Panc1 (cell line): ENCODE measurements around the gene OSBP2. TPM values are rescaled to one million over a fixed set of nuclear protein-coding genes. Genes with fewer than 3 reads are reported as not detected.

Experiments
- ATAC-seq: fragments of 200-7000 bp; cut with Tn5 transposase; 2 replicates; pipeline ENCODE4 v1.9.1; 2020; ENCODE audit warnings: mild to moderate bottlenecking, moderate library complexity
- BruUV-seq: library from RNA; stranded (reverse); fragments of 400-500 nt; replicated peaks from 2 replicates; lab custom pipeline; 2021; lab: Mats Ljungman, UMichigan
- CTCF ChIA-PET: fragments of 300-600 bp; sonication (Branson Sonifier 250); formaldehyde crosslinking; loops from one replicate; lab custom pipeline; 2022; ENCODE audit warnings: antibody characterized with exemption; lab: Charles Lee
- POLR2A ChIA-PET: fragments of 300-600 bp; sonication (Branson Sonifier 250); formaldehyde crosslinking; loops from one replicate; lab custom pipeline; 2022; ENCODE audit warnings: antibody characterized with exemption; lab: Charles Lee
- DNase-seq: peaks from one replicate; pipeline ENCODE4 v3.0.0-alpha.2; 2010; ENCODE audit warnings: low read depth, low spot score
- H3K27ac ChIP-seq: 2 replicates; pipeline ENCODE4 v1.5.1; 2011; ENCODE audit warnings: mild to moderate bottlenecking, low read length, inconsistent platforms
- H3K27me3 ChIP-seq: fragments of 200-500 bp; sonication (Bioruptor generic); 2 replicates; pipeline ENCODE4 v1.6.0; 2014; ENCODE audit warnings: low read length, inconsistent platforms; ENCODE audit not compliant: control insufficient read depth, insufficient read depth
- H3K36me3 ChIP-seq: fragments of 200-500 bp; sonication (Bioruptor generic); 2 replicates; pipeline ENCODE4 v1.5.1; 2014; ENCODE audit warnings: inconsistent platforms, mild to moderate bottlenecking, low read length, moderate library complexity; ENCODE audit not compliant: control insufficient read depth, insufficient read depth
- H3K4me1 ChIP-seq: 2 replicates; pipeline ENCODE4 v1.5.1; 2011; ENCODE audit warnings: inconsistent platforms, mild to moderate bottlenecking, low read length, moderate library complexity; ENCODE audit not compliant: control insufficient read depth, insufficient read depth
- H3K4me3 ChIP-seq, 2 experiments: 2 replicates each; pipeline ENCODE4 v1.5.1; 2011 to 2012; ENCODE audit warnings: low read depth in 2 of 2, low read length in 2 of 2, mild to moderate bottlenecking in 2 of 2, inconsistent platforms in 1 of 2, moderate library complexity in 1 of 2
- H3K9me3 ChIP-seq: fragments of 200-500 bp; sonication (Bioruptor generic); 2 replicates; pipeline ENCODE4 v1.5.1; 2014; ENCODE audit warnings: low read depth, mild to moderate bottlenecking, inconsistent platforms, low read length, moderate library complexity; ENCODE audit not compliant: control insufficient read depth, insufficient read depth
- POLR2AphosphoS5 ChIP-seq: IDR thresholded peaks from 2 replicates; pipeline ENCODE4 v1.6.1; 2012; ENCODE audit warnings: mild to moderate bottlenecking, low read depth, low read length, moderate library complexity
- SIN3A ChIP-seq: IDR thresholded peaks from 2 replicates; pipeline ENCODE4 v1.6.1; 2012; ENCODE audit warnings: low read depth, mild to moderate bottlenecking, low read length, moderate library complexity, borderline replicate concordance; ENCODE audit not compliant: insufficient read depth
- TCF7L2 ChIP-seq: IDR thresholded peaks from 2 replicates; pipeline ENCODE4 v1.6.1; 2011; ENCODE audit warnings: mild to moderate bottlenecking, low read depth, low read length, inconsistent platforms
- in situ Hi-C: cut with HindIII; loops from 2 replicates; pipeline ENCODE4 v1.10.0; 2016; ENCODE audit warnings: low sequenced_read_pairs, low pct_unique_long_range_greater_than_20kb
- intact Hi-C: fragments of 100-400 bp; cut with micrococcal nuclease; formaldehyde crosslinking; loops from one replicate; pipeline ENCODE4 v1.10.0; 2022; ENCODE audit not compliant: unreplicated experiment
- total RNA-seq: library from RNA; stranded (reverse); gene quantifications from one replicate; pipeline ENCODE4 v1.2.1, GENCODE V29; 2021; ENCODE audit not compliant: unreplicated experiment
- TF ChIP-seq, protein P1 (sequence below), 2 experiments: IDR thresholded peaks; 2 replicates each; pipeline ENCODE4 v1.6.1; 2011 to 2012; ENCODE audit warnings: low read depth in 2 of 2, control low read depth in 1 of 2, low read length in 1 of 2, mild to moderate bottlenecking in 1 of 2, moderate library complexity in 1 of 2; ENCODE audit not compliant: insufficient read depth in 1 of 2
- TF ChIP-seq, protein P2 (sequence below): fragments of 450-650 bp; IDR thresholded peaks from 2 replicates; pipeline ENCODE4 v1.5.1; 2017; ENCODE audit warnings: mild to moderate bottlenecking

The OSBP2 gene
- total RNA-seq, 1 experiment from 2014 or later, result 4.7 TPM

DNA sequence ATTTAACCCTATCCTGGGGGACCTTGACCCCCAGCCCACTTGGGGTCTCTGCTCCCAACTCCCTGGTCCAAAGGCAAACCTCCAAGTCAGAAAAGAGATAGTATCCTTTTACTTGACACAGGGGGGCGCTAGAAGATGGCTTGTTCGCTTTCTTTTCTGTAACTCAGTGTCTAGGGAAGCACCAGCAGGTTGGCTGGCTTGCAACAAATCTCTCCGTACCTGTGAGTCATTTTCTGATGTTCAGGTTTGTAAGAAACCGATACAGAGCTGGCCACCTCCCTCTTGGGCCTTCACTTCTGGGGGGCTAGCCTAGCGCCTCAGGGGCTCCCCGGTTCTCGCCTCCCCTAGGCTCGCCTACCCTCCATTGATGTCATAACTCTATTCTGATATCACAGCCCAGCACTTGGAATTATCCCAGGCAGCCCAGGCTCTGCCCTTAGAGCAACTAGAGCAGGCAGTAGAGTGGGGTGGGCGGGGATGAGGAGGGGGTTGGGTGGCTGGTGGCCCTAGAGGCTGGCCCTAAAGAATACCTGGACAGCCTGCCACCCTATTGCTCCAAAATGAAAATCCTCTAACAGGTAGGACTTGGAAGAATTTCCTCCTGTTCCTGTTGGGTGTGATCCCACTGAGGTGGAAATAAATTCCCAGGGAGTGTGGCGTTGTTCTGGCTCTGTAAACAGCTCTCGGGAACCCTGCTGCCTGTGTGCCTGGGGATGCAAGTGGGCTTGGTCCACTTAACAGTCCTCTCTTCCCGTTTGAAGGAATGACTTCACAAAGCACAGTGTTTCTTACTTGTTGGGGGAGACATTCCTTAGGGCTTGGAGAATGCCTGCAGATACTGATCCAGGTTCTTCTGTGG is 69.4 kb downstream of the OSBP2 start:
- no peaks in the 10 kb centered on the region for H3K27me3 ChIP-seq
- no peak overlapping the region for H3K4me3 ChIP-seq
- ATAC-seq (peak; percentile 88), DNase-seq (no peak)
- H3K4me1 ChIP-seq, result no peaks in the 10 kb centered on the region
- TF ChIP-seq SIN3A (no peak), TCF7L2 (no peak), POLR2AphosphoS5 (no peak)
- TF ChIP-seq, protein P1, sequence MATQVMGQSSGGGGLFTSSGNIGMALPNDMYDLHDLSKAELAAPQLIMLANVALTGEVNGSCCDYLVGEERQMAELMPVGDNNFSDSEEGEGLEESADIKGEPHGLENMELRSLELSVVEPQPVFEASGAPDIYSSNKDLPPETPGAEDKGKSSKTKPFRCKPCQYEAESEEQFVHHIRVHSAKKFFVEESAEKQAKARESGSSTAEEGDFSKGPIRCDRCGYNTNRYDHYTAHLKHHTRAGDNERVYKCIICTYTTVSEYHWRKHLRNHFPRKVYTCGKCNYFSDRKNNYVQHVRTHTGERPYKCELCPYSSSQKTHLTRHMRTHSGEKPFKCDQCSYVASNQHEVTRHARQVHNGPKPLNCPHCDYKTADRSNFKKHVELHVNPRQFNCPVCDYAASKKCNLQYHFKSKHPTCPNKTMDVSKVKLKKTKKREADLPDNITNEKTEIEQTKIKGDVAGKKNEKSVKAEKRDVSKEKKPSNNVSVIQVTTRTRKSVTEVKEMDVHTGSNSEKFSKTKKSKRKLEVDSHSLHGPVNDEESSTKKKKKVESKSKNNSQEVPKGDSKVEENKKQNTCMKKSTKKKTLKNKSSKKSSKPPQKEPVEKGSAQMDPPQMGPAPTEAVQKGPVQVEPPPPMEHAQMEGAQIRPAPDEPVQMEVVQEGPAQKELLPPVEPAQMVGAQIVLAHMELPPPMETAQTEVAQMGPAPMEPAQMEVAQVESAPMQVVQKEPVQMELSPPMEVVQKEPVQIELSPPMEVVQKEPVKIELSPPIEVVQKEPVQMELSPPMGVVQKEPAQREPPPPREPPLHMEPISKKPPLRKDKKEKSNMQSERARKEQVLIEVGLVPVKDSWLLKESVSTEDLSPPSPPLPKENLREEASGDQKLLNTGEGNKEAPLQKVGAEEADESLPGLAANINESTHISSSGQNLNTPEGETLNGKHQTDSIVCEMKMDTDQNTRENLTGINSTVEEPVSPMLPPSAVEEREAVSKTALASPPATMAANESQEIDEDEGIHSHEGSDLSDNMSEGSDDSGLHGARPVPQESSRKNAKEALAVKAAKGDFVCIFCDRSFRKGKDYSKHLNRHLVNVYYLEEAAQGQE (IDR thresholded peaks at IDR 0.05; ENCODE audit: insufficient read depth in 1 of 2, low read depth in 2 of 2, low read length in 1 of 2), result no peak
- TF ChIP-seq, protein P2, sequence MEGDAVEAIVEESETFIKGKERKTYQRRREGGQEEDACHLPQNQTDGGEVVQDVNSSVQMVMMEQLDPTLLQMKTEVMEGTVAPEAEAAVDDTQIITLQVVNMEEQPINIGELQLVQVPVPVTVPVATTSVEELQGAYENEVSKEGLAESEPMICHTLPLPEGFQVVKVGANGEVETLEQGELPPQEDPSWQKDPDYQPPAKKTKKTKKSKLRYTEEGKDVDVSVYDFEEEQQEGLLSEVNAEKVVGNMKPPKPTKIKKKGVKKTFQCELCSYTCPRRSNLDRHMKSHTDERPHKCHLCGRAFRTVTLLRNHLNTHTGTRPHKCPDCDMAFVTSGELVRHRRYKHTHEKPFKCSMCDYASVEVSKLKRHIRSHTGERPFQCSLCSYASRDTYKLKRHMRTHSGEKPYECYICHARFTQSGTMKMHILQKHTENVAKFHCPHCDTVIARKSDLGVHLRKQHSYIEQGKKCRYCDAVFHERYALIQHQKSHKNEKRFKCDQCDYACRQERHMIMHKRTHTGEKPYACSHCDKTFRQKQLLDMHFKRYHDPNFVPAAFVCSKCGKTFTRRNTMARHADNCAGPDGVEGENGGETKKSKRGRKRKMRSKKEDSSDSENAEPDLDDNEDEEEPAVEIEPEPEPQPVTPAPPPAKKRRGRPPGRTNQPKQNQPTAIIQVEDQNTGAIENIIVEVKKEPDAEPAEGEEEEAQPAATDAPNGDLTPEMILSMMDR, result peak; percentile 75
- CTCF ChIA-PET, result interaction anchor here (0.6 to 1.5 kb wide), 4 partner anchors 8 to 143 kb away, joined by 3 to 4 read pairs (median 3); no protein-coding TSS in a partner anchor
- no TSS peak for BruUV-seq
- in situ Hi-C loops, result no loop called here
- intact Hi-C loops, result loop anchor here (1.0 kb wide), 1 partner anchor 156 kb away; no protein-coding TSS in a partner anchor
- no peaks in the 10 kb centered on the region for H3K9me3 ChIP-seq
- H3K27ac ChIP-seq, result no peak overlapping the region
- H3K36me3 ChIP-seq, result no peaks in the 10 kb centered on the region
- POLR2A ChIA-PET, result no interaction called here

DNA sequence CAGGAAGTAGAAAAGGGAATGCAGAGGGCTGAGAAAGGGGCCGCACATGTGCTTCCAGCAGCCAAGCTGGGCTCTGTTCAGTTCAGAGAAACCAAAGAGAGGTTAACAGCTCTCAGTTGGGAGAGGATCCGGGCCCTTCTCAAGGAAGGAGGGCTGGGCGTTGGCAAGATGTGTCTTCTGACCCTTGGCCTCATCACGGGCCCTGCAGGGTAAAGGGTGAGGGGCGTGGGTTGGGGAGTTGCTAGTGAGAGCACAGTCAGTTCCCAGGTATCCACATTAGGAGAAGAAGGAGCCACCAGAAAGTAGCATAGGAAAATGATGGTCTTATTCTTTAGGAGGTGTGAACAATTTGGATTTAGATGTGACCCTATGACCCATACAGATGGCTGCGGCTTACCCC is 73.0 kb downstream of the OSBP2 start:
- Histone ChIP-seq H3K9me3 (no peaks in the 10 kb centered on the region), H3K27me3 (no peaks in the 10 kb centered on the region), H3K36me3 (no peaks in the 10 kb centered on the region), H3K4me1 (no peaks in the 10 kb centered on the region), H3K27ac (no peak overlapping the region), H3K4me3 (no peak overlapping the region)
- in situ Hi-C loops, result no loop called here
- TF ChIP-seq, protein P1 (IDR thresholded peaks at IDR 0.05; ENCODE audit: insufficient read depth in 1 of 2, low read depth in 2 of 2, low read length in 1 of 2), result no peak
- TF ChIP-seq TCF7L2 (no peak), POLR2AphosphoS5 (no peak)
- BruUV-seq, result no TSS peak
- ATAC-seq, result no peak
- intact Hi-C loops, result no loop called here
- ChIA-PET CTCF (interaction anchor here (0.6 kb wide), 1 partner anchor 152 kb away, joined by 4 read pairs; no protein-coding TSS in a partner anchor), POLR2A (interaction anchor here (0.7 kb wide), 1 partner anchor 1455 kb away, joined by 17 read pairs; no protein-coding TSS in a partner anchor)
- no peak for DNase-seq
